Activated naive CD8-positive, alpha-beta T cell treated with anti-CD3 and anti-CD28 coated beads, Interleukin-2, amount 50 U/mL, for 16 hours (primary cell): Measurements from ENCODE around the gene PANX2.
"Not testable (repeated sequence)": the region's sequence is repeated elsewhere in the genome, so short reads cannot be mapped to it uniquely, and the experiment has no call there.

Experiments
- DNase-seq: peaks from one replicate; pipeline ENCODE4 v3.0.0-alpha.2; 2020; ENCODE audit warnings: low read depth, low spot score

Gene PANX2, protein sequence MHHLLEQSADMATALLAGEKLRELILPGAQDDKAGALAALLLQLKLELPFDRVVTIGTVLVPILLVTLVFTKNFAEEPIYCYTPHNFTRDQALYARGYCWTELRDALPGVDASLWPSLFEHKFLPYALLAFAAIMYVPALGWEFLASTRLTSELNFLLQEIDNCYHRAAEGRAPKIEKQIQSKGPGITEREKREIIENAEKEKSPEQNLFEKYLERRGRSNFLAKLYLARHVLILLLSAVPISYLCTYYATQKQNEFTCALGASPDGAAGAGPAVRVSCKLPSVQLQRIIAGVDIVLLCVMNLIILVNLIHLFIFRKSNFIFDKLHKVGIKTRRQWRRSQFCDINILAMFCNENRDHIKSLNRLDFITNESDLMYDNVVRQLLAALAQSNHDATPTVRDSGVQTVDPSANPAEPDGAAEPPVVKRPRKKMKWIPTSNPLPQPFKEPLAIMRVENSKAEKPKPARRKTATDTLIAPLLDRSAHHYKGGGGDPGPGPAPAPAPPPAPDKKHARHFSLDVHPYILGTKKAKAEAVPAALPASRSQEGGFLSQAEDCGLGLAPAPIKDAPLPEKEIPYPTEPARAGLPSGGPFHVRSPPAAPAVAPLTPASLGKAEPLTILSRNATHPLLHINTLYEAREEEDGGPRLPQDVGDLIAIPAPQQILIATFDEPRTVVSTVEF

DNA sequence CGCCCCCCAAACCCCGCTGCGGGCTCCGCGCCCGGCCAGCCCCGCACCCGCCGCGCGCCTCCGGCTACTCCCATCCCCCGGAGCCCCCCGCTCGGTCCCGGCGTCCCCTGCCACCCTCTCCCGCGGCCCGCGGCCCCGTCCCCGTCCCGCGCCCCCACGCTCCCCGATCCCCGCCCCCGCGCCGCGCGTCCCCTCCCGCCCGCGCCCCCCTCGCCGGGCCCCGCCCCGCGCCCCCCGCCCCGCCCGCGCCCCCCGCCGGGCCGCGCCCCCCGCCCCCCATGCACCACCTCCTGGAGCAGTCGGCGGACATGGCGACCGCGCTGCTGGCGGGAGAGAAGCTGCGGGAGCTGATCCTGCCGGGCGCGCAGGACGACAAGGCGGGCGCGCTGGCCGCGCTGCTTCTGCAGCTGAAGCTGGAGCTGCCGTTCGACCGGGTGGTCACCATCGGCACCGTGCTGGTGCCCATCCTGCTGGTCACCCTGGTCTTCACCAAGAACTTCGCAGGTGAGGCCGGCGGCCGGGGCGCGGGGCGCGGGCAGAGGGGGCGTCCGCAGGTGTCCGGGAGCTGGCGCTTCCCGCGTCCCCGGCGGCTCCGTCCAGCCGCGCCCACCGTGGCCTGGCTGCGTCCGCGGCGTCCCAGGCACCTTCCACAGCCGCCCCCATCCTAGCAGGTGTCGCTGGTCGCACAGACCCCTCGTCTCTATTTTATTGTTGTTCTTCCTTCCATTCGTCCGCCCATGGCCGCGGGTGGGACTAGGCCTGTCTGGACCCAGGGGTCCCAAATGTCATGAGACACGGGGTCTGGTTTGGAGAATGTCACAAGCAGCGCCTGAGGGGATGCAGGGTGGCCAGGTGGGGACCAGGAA is at the start of gene PANX2:
Gene PANX2 (plus strand): TSS at position 279 of the 866 bp plus-strand sequence. CDS start 0 bp downstream, at position 279.
- no peak for DNase-seq

DNA sequence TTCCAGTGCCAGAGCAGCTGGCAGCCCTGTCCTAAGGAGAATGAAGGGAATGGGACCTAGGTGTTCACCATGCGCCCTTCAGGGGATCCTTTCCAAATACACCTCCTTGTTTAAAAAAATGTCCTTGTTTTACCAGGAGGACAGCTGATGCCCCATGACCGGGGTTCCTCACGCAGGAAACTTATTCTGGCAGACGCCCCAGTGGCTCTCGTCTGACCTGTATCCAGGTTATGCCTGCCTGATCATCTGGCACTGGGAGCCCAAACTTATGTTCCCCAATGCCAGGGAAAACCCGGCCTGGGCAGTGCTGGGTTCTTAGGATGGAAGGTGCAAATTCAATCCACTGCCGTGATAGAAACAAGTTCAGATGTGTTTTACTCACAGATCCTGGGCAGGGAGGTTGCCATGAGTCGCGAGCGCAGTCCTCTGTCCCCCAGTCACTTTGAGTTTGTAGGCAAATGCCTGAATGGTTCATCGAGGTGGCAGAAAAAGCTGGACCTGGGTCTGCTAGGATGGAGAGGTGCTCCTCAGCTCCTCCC is 49.3 kb upstream of the PANX2 start:
- no peak for DNase-seq

DNA sequence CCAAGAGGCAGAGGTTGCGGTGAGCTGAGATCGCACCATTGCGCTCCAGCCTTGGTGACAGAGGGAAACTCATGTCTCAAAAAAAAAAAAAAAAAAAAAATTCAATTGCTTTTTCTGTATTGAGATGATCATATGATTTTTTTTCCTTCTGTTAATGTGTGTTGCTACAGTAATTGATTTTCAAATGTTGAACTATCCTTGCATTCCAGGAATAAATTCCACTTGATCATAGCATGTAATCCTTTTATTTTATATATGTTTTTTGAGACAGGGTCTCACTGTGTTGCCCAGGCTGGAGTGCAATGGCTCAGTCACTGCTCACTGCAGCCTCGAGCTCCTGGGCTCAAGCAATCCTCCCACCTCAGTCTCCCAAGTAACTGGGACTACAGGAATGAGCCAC is 47.4 kb upstream of the PANX2 start:
- no peak for DNase-seq

- DNase-seq: no peak
Observed at GRCh38 chr22:50125029-50125428, 45.5 kb upstream of the PANX2 start.

DNA sequence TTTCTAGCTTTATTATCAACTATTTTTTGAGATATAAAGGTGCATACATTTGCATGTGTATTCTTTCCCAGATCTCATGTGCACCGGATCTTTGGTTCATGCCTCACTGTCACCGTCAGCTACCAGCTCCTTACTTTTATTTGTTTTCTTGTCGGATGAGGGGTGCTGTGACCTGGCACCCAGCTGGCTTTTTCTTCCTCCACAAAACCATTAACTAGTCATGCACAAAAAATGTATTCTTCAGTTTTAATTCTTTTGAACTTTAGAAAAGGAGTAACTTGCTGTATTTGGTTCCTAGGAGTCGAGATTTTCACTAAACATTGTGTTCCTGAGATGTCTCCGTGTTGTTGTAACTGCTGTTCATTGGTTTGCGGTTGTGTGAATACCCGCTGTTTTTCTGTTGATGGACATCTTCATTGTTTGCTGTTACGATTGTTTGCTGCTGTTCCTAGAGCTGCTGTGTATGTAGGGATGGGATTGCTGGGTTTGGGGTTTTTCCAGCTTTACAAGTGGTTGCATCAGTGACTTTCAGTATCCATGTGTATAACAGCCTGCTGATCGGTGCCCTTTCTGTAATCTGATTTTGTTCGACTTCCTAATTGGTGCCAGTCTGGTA is 41.3 kb upstream of the PANX2 start:
- DNase-seq: no peak

GRCh38 chr22:50131894-50132293 is 38.6 kb upstream of the PANX2 start:
- DNase-seq: no peak

DNA sequence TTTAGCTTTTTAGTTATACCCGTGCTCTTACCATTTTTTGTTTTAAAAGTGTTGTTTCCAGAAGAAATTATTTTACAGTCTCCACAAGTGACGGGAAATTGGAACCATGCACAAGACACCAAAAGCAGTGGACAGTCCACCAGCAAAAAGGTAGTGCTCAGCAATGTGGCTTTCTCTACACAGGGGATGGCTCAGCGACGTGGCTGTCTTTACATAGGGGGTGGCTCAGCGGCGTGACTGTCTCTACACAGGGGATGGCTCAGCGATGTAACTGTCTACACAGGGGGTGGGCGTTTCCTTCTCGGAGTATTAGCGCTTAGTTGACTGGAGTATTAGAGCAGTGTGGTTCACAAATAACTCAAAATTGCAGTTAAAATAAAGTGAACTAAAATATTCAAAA is 36.0 kb upstream of the PANX2 start:
- DNase-seq: no peak

- no peak for DNase-seq
Observed at GRCh38 chr22:50136581-50137015, 33.9 kb upstream of the PANX2 start.

DNA sequence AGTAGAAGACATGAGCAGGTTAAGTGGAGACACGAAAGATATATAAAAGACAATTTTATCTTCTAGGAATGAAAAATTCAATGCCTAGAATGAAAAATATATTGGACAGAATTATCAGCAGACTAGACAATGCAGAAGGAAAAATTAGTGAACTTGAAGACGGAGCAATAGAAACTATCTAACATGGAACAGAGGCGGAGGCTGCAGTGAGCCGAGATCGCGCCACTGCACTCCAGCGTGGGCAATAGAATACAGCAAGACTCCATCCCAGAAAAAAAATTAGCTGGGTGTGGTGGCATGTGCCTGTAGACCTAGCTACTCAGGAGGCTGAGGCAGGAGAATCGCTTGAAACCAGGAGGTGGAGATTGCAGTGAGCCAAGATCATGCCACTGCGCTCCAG is 33.3 kb upstream of the PANX2 start:
- DNase-seq: not testable (repeated sequence)

GRCh38 chr22:50138041-50138440 is 32.5 kb upstream of the PANX2 start:
- no peak for DNase-seq

DNA sequence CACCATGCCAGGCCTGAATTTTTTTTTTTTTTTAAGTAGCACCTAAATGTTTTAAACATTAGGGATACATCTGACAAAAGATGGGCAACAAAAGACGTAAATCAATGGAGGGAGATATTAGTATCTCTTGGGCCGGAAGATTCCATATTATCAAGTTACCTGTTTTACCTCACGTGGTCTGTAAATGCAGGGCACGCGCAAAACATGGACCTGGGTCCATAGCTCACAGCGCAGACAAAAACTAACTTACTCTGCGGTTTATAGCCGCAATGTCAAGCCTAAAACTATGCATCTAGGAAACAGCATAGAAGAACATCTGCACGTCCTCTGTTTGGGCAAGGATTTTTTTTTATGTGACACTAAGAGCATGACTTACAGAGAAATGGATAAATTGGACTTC is 31.5 kb upstream of the PANX2 start:
- DNase-seq: no peak

DNA sequence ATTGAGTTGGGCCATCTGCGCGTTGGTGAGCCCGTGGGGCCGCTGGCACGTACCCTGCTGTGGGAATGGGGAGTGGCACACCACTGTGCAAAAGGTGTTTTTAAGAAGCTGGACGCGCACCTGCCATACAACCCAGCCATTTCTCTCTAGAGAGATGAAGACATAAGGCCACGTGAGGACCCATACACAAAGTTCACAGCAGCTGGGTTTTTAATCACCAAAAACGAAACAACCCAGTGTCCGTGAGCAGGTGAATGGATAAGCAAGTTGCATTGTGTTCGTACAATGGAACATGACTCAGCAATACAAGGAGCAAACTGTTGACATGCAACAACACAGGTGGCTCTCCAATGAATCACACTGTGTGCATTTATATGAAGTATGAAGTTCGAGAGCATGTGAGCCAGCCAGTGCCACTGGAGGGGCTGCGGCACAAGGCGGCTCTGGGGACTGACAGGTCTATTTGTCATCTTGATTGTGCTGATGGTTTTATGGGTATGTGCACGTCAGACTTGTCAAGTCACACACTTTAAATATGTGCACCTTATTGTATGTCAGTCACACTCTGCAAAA is 30.6 kb upstream of the PANX2 start:
- DNase-seq: no peak

- DNase-seq: no peak
Observed at GRCh38 chr22:50140615-50141014, 29.9 kb upstream of the PANX2 start.

DNA sequence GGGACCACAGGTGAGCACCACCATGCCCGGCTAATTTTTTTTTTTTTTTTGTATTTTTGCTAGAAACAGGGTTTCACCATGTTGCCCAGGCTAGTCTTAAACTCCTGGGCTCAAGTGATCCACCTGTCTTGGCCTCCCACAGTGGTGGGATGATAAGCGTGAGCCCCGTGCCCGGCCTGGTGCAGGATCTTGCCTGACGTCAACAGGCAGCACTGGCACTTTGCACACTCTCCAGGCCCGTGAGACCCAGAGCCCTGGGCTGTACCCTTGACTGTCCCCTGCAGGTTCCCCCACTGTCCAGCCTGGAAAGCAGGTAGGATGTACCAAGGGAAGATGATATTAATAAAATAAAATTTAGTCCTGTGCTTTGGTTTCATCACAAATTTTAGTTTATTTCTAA is 29.1 kb upstream of the PANX2 start:
- DNase-seq: no peak

- DNase-seq: no peak
Observed at GRCh38 chr22:50141891-50142363, 28.6 kb upstream of the PANX2 start.

DNA sequence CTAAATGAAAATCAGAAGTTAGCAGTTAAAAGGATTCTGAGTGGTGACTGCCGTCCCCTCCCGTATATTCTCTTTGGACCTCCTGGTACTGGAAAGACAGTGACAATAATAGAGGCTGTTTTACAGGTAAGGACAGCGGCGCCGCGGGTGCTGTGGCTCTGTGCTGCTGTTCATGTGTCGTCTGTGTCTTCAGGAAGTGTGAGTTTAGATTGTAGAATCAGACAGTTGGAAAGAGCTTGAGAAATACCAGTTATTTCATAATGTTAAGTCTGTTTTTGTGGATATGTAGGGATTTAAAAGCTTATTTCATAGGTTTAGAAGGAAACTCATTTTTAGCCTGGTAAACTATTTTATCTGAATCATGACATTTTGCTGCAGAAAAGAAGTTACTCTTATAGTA is 27.4 kb upstream of the PANX2 start:
- DNase-seq: no peak

DNA sequence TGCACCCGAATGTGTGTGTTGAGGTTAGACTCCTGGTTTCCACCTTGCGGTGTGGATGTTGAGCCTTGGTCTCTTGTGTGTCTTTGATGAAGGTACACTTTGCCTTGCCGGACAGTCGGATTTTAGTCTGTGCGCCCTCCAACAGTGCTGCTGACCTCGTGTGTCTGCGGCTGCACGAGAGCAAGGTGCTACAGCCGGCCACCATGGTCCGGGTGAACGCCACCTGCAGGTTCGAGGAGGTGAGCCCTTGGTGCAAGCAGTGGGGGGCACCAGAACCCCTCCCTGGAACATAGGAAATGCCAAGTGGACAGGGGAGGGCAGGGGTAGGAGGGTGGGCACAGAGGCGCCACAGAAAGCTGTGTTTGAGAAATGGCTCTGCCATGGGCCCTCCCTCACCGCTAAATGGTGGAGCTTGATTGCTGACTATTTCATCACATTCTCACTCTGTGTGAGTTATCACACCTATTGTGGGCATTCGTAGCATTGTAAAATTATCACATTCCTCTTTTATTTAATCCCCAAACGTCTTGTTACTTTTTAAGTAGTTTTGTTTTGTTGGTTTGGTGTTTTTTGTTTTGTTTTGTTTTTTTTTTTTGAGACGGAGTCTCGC is 26.4 kb upstream of the PANX2 start:
- no peak for DNase-seq

GRCh38 chr22:50145721-50146438 is 24.7 kb upstream of the PANX2 start:
- no peak for DNase-seq

GRCh38 chr22:50146439-50147238 is 23.9 kb upstream of the PANX2 start:
- DNase-seq: no peak
